B cell (primary cell): ENCODE measurements around the gene ACTC1.

Source experiments
- CTCF ChIP-seq: fragments of 200-600 bp; IDR thresholded peaks from one replicate; pipeline ENCODE4 v1.8.0; 2022; ENCODE audit warnings: antibody characterized with exemption, mild to moderate bottlenecking
- EZH2 ChIP-seq: IDR thresholded peaks from 2 replicates; pipeline ENCODE4 v1.6.1; 2012; ENCODE audit warnings: borderline replicate concordance, low read depth, mild to moderate bottlenecking, moderate library complexity, low read length; ENCODE audit not compliant: insufficient read depth, poor library complexity, severe bottlenecking

GRCh38 chr15:34769711-34770110, 25.6 kb downstream of the ACTC1 start:
- TF ChIP-seq EZH2 (no peak), CTCF (no peak)
